H9 (cell line): ENCODE measurements around the gene FGR. TPM values are rescaled to one million over a fixed set of nuclear protein-coding genes. Genes with fewer than 3 reads are reported as not detected.

Source experiments
- DNase-seq: peaks from one replicate; pipeline ENCODE4 v3.0.0-alpha.2; 2017
- H2AFZ ChIP-seq: one replicate; pipeline ENCODE4 v1.6.1; 2013; ENCODE audit warnings: mild to moderate bottlenecking, low read length, control low read depth, moderate library complexity
- H2AK5ac ChIP-seq: 2 replicates; pipeline ENCODE4 v1.6.1; 2013; ENCODE audit warnings: low read length, control low read depth, mixed read lengths; ENCODE audit not compliant: insufficient read length
- H2BK120ac ChIP-seq: one replicate; pipeline ENCODE4 v1.6.1; 2013; ENCODE audit warnings: low read depth, mild to moderate bottlenecking, low read length, control low read depth, inconsistent platforms; ENCODE audit not compliant: poor library complexity, severe bottlenecking
- H2BK12ac ChIP-seq: 2 replicates; pipeline ENCODE4 v1.6.1; 2013; ENCODE audit warnings: low read length, control low read depth, mixed read lengths, low read depth; ENCODE audit not compliant: insufficient read length
- H2BK15ac ChIP-seq: 2 replicates; pipeline ENCODE4 v1.6.1; 2013; ENCODE audit warnings: low read depth, low read length, control low read depth
- H2BK20ac ChIP-seq: one replicate; pipeline ENCODE4 v1.6.1; 2013; ENCODE audit warnings: low read depth, mild to moderate bottlenecking, low read length, control low read depth, inconsistent platforms; ENCODE audit not compliant: poor library complexity, severe bottlenecking
- H2BK5ac ChIP-seq: 2 replicates; pipeline ENCODE4 v1.6.1; 2013; ENCODE audit warnings: low read length, control low read depth, mixed read lengths; ENCODE audit not compliant: insufficient read length
- H3K14ac ChIP-seq: 2 replicates; pipeline ENCODE4 v1.6.1; 2013; ENCODE audit warnings: low read length, control low read depth; ENCODE audit not compliant: insufficient read depth
- H3K18ac ChIP-seq: 2 replicates; pipeline ENCODE4 v1.6.1; 2013; ENCODE audit warnings: low read depth, mild to moderate bottlenecking, mixed read lengths, low read length, control low read depth; ENCODE audit not compliant: insufficient read length
- H3K23ac ChIP-seq: 2 replicates; pipeline ENCODE4 v1.6.1; 2013; ENCODE audit warnings: low read length, control low read depth, mixed read lengths, low read depth; ENCODE audit not compliant: insufficient read length
- H3K23me2 ChIP-seq: 2 replicates; pipeline ENCODE4 v1.6.1; 2013; ENCODE audit warnings: low read depth, mild to moderate bottlenecking, mixed read lengths, low read length, control low read depth; ENCODE audit not compliant: insufficient read length, poor library complexity, severe bottlenecking
- H3K27ac ChIP-seq: 2 replicates; pipeline ENCODE4 v1.5.1; 2013; ENCODE audit warnings: low read length, control low read depth, mixed read lengths, low read depth; ENCODE audit not compliant: insufficient read length
- H3K27me3 ChIP-seq: 2 replicates; pipeline ENCODE4 v1.6.1; 2013; ENCODE audit warnings: low read length, control low read depth, inconsistent platforms; ENCODE audit not compliant: insufficient read depth
- H3K4ac ChIP-seq: 2 replicates; pipeline ENCODE4 v1.6.1; 2013; ENCODE audit warnings: low read depth, mild to moderate bottlenecking, control low read depth, inconsistent platforms, low read length, moderate library complexity
- H3K4me1 ChIP-seq: 2 replicates; pipeline ENCODE4 v1.6.1; 2013; ENCODE audit warnings: low read length, control low read depth, inconsistent platforms; ENCODE audit not compliant: insufficient read depth
- H3K4me2 ChIP-seq: 2 replicates; pipeline ENCODE4 v1.6.1; 2013; ENCODE audit warnings: low read length, control low read depth, mixed read lengths; ENCODE audit not compliant: insufficient read length, insufficient read depth
- H3K56ac ChIP-seq: 2 replicates; pipeline ENCODE4 v1.6.1; 2013; ENCODE audit warnings: low read depth, mild to moderate bottlenecking, mixed read lengths, low read length, control low read depth; ENCODE audit not compliant: insufficient read length
- H3K79me1 ChIP-seq: 2 replicates; pipeline ENCODE4 v1.6.1; 2013; ENCODE audit warnings: low read depth, mild to moderate bottlenecking, moderate library complexity, low read length, control low read depth, inconsistent platforms; ENCODE audit not compliant: insufficient read depth, poor library complexity, severe bottlenecking
- H3K79me2 ChIP-seq: 2 replicates; pipeline ENCODE4 v1.6.1; 2013; ENCODE audit warnings: low read length, control low read depth, inconsistent platforms; ENCODE audit not compliant: insufficient read depth
- H3K9ac ChIP-seq: 2 replicates; pipeline ENCODE4 v1.6.1; 2013; ENCODE audit warnings: low read length, control low read depth, mixed read lengths; ENCODE audit not compliant: insufficient read length; ENCODE audit errors: extremely low read depth
- H3K9me3 ChIP-seq: one replicate; pipeline ENCODE4 v1.6.1; 2013; ENCODE audit warnings: low read depth, low read length, inconsistent platforms; ENCODE audit not compliant: control insufficient read depth
- H3T11ph ChIP-seq: one replicate; pipeline ENCODE4 v1.6.1; 2013; ENCODE audit warnings: mild to moderate bottlenecking, low read length, control low read depth, inconsistent platforms
- H4K20me1 ChIP-seq: one replicate; pipeline ENCODE4 v1.6.1; 2013; ENCODE audit not compliant: control insufficient read depth, insufficient read length, insufficient read depth
- H4K5ac ChIP-seq: 2 replicates; pipeline ENCODE4 v1.6.1; 2013; ENCODE audit warnings: low read depth, mild to moderate bottlenecking, mixed read lengths, low read length, control low read depth; ENCODE audit not compliant: insufficient read length
- H4K8ac ChIP-seq: replicated peaks from 2 replicates; pipeline ENCODE4 v1.6.1; 2013; ENCODE audit warnings: low read length, control low read depth, mixed read lengths, low read depth; ENCODE audit not compliant: insufficient read length
- H4K91ac ChIP-seq: 2 replicates; pipeline ENCODE4 v1.6.1; 2013; ENCODE audit warnings: low read depth, mild to moderate bottlenecking, moderate library complexity, mixed read lengths, low read length, control low read depth; ENCODE audit not compliant: insufficient read length
- H3K27ac Mint-ChIP-seq, 3 experiments: 2 replicates in 2 of 3; 3 replicates in 1 of 3; pipeline ENCODE4 v1.8.0; 2020 to 2021; ENCODE audit warnings: mixed read lengths in 3 of 3, mild to moderate bottlenecking in 1 of 3, moderate library complexity in 1 of 3
- H3K27me3 Mint-ChIP-seq: 2 replicates; pipeline ENCODE4 v1.8.0; 2021; ENCODE audit warnings: low read depth, mild to moderate bottlenecking, moderate library complexity, mixed read lengths
- H3K36me3 Mint-ChIP-seq, 3 experiments: 2 replicates in 2 of 3; 3 replicates in 1 of 3; pipeline ENCODE4 v1.8.0; 2020 to 2021; ENCODE audit warnings: low read depth in 3 of 3, mixed read lengths in 3 of 3; ENCODE audit not compliant: insufficient read depth in 1 of 3
- H3K4me1 Mint-ChIP-seq, 2 experiments: 2 replicates each; pipeline ENCODE4 v1.8.0; 2020; ENCODE audit warnings: mixed read lengths in 2 of 2
- H3K4me3 Mint-ChIP-seq, 2 experiments: 2 replicates in 1 of 2; 3 replicates in 1 of 2; pipeline ENCODE4 v1.8.0; 2020 to 2021; ENCODE audit warnings: mild to moderate bottlenecking in 2 of 2, mixed read lengths in 2 of 2, moderate library complexity in 1 of 2
- H3K9me3 Mint-ChIP-seq, 2 experiments: 2 replicates in 1 of 2; 3 replicates in 1 of 2; pipeline ENCODE4 v1.8.0; 2020; ENCODE audit warnings: mild to moderate bottlenecking in 2 of 2, mixed read lengths in 2 of 2, moderate library complexity in 1 of 2
- WGBS: extraction: QIAGEN DNeasy Blood & Tissue Kit; methylation state at CpG from one replicate; pipeline ENCODE4 v1.1.7; 2013; ENCODE audit warnings: missing lambda C conversion rate, low lambda C conversion rate, mixed read lengths; ENCODE audit not compliant: insufficient read length; ENCODE audit errors: extremely low coverage; 5-methylcytosine and 5-hydroxymethylcytosine counted together
- total RNA-seq: library from RNA; stranded (reverse); gene quantifications from 2 replicates; pipeline ENCODE4 v1.2.1, GENCODE V29; 2021
- TF ChIP-seq, protein P1 (sequence below): fragments of 200-600 bp; sonication (generic); conservative IDR thresholded peaks from 3 replicates; pipeline ENCODE4 v1.8.0; 2021; ENCODE audit warnings: antibody characterized with exemption, mild to moderate bottlenecking

FGR gene
- total RNA-seq, 1 experiment from 2014 or later = not detected

DNA sequence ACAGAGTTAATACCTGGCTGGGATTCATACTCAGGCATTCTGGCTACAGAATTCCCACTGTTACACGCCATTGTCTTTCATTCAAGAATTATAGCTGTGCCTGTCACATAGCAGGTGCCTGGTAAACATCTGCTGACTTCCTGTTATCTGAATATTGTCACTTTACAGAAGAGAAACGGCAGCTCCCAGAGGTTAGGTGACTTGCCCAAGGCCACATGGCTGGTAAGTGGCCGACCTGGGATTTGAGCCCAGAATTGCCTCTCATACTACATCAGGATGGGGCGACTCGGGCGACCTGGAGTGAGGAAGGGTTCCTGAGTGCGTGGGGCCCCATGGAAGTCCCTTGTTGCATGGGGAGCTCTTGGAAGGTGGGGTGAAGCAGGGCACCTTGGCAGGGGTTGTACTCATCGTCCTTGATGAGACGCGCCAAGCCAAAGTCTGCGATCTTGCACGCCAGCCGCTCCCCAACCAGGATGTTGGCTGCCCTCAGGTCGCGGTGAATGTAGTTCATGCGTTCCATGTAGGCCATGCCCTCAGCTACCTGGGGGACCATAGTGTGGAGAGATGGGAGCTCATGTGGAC is 20.9 kb downstream of the FGR start:
- Histone ChIP-seq H3K56ac (no peak overlapping the region), H2BK15ac (no peak overlapping the region), H3K18ac (no peak overlapping the region), H2AK5ac (no peak overlapping the region), H3K9me3 (no peaks in the 10 kb centered on the region), H4K91ac (no peak overlapping the region), H3K14ac (no peak overlapping the region), H2BK120ac (no peak overlapping the region), H3K4me2 (peak overlapping the region; percentile 75), H2BK5ac (no peak overlapping the region), H3K4ac (no peak overlapping the region), H4K20me1 (no peaks in the 10 kb centered on the region), H3K27ac (no peak overlapping the region), H2BK12ac (no peak overlapping the region), H3K23me2 (peaks cover 6% of the 10 kb centered on the region), H4K8ac (no peak overlapping the region), H4K5ac (no peak overlapping the region), H3K79me2 (no peaks in the 10 kb centered on the region), H3K79me1 (no peaks in the 10 kb centered on the region), H3K23ac (no peak overlapping the region), H2AFZ (no peak overlapping the region), H3T11ph (no peak overlapping the region), H2BK20ac (no peak overlapping the region), H3K4me1 (no peaks in the 10 kb centered on the region), H3K27me3 (no peaks in the 10 kb centered on the region), H3K9ac (no peak overlapping the region)
- Mint-ChIP-seq H3K4me1 (peaks cover 21 to 24% of the 10 kb centered on the region in 2 experiments), H3K27me3 (peaks cover 29% of the 10 kb centered on the region), H3K9me3 (no peaks in the 10 kb centered on the region), H3K4me3 (peak overlapping the region; percentile 77 to 85; a peak in 4 of 5 replicates), H3K27ac (no peak overlapping the region), H3K36me3 (no peaks in the 10 kb centered on the region)
- WGBS = no CpG with 5 or more reads among the region's 16 CpGs
- no peak for DNase-seq
- TF ChIP-seq, protein P1, sequence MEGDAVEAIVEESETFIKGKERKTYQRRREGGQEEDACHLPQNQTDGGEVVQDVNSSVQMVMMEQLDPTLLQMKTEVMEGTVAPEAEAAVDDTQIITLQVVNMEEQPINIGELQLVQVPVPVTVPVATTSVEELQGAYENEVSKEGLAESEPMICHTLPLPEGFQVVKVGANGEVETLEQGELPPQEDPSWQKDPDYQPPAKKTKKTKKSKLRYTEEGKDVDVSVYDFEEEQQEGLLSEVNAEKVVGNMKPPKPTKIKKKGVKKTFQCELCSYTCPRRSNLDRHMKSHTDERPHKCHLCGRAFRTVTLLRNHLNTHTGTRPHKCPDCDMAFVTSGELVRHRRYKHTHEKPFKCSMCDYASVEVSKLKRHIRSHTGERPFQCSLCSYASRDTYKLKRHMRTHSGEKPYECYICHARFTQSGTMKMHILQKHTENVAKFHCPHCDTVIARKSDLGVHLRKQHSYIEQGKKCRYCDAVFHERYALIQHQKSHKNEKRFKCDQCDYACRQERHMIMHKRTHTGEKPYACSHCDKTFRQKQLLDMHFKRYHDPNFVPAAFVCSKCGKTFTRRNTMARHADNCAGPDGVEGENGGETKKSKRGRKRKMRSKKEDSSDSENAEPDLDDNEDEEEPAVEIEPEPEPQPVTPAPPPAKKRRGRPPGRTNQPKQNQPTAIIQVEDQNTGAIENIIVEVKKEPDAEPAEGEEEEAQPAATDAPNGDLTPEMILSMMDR = no peak
